ENCODE results near the gene BORCS5.
A peak's percentile ranks its signal among the peaks of the same experiment; 100 is the strongest.

BORCS5 gene

DNA sequence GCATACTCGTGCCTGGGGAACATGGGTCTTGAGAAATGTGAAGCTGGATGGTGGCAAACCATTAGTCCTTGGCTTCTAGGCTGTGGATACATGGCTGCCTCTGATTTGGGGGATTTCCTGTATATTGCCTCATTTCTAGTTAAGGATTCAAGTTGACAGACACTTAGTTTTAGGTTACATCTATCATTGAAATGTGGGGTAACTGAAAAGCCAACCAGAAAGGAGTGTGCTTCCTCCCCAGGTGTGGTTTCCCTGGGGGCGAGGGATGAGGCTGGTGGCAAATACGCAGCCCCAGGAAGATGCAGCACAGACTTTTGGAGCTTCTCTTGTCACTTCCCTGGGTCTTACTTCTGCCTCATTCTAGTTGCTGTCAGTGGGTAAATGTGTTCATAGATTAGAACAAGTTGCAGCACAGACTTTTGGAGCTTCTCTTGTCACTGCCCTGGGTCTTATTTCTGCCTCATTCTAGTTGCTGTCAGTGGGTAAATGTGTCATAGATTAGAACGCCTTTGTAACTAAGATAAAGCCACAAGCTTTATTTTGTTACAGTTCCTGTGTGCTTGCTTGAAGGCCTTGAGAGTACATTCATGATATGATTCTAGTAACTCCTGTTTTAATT, 85.1 kb downstream of the BORCS5 start:
- TF ChIP-seq, protein P1, sequence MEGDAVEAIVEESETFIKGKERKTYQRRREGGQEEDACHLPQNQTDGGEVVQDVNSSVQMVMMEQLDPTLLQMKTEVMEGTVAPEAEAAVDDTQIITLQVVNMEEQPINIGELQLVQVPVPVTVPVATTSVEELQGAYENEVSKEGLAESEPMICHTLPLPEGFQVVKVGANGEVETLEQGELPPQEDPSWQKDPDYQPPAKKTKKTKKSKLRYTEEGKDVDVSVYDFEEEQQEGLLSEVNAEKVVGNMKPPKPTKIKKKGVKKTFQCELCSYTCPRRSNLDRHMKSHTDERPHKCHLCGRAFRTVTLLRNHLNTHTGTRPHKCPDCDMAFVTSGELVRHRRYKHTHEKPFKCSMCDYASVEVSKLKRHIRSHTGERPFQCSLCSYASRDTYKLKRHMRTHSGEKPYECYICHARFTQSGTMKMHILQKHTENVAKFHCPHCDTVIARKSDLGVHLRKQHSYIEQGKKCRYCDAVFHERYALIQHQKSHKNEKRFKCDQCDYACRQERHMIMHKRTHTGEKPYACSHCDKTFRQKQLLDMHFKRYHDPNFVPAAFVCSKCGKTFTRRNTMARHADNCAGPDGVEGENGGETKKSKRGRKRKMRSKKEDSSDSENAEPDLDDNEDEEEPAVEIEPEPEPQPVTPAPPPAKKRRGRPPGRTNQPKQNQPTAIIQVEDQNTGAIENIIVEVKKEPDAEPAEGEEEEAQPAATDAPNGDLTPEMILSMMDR (conservative IDR thresholded peaks at IDR 0.05): no peak
- peak overlapping the region; percentile 63 for H3K27ac ChIP-seq

DNA sequence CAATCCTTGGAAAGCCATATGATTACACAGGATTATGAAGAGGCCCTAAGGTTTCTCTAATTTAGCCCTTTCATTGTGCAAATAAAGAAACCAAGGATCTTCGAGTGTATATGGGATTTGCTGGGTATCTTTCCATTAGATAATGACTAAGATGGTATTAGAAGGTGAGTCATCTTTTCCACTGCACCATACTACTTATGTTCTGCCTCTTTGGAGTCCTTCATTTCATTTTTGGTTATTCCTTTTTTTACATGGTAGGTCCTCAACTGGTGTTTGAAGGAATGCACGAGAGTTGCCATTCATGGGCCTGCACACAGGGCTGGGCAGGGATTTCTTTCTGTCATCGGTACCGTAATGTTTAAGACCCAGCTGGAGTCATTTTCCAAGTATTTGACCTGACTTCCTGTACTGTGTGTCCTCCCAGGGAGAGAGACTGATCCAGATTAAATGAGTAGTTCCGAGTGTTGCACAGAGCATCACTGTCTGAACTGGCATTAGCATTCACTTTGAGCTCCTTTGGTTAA, 85.7 kb downstream of the BORCS5 start:
- TF ChIP-seq, protein P1 (conservative IDR thresholded peaks at IDR 0.05): no peak
- peak overlapping the region; percentile 63 for H3K27ac ChIP-seq

DNA sequence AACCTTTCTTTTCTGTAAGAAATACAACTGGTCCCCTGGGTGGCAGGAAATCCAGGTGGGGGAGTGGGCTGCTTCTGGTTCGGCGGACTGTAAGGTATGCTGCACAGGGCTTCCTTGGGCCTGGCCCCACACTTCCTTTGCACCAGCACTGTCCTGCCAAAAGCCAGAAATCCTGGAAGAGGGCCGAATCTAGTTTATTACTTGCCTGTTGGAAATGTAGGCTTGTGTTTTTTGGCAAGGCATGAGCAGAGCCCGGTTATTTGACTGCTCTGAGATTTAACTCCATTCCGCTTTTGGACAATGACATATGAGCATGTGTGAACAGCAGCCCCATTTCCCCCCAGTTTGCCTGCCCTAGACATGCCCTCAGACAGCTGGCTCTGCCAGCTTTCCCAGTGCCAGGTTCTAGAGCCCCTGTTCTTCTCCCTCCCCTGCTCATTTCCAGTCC, 86.6 kb downstream of the BORCS5 start:
- peak overlapping the region; percentile 63 for H3K27ac ChIP-seq
- TF ChIP-seq, protein P1 (conservative IDR thresholded peaks at IDR 0.05): no peak

DNA sequence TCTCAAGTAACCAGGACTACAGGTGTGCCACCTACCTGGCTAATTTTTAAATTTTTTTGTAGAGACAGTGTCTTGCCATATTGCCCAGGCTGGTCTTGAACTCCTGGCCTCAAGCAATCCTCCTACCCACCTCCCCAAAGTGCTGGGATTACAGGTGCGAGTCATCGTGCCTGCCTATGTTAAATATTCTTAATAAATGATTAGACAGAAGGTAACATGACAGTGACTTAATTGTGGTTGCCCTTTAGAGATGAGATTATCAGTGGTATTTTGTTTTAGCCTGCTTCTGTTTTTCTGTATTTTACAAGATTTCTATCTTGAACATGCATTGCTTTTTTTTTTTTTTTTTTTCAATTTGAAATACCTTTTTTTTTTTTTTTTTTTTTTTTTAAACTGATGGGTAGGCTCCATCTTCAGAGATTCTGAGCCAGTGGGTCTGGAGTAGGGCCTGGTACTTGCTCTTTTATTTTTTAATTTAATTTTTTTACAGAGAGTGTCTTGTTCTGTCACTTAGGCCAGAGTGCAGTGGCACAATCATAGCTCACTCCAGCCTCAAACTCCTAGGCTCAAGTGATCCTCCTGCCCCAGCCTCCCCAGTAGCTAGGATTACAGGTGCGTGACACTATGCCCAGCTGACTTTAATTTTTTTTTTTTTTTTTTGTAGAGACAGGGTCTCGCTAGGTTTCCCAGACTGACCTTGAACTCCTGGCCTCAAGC, 88.4 kb downstream of the BORCS5 start:
- no peak overlapping the region for H3K27ac ChIP-seq
- TF ChIP-seq, protein P1 (conservative IDR thresholded peaks at IDR 0.05): no peak

DNA sequence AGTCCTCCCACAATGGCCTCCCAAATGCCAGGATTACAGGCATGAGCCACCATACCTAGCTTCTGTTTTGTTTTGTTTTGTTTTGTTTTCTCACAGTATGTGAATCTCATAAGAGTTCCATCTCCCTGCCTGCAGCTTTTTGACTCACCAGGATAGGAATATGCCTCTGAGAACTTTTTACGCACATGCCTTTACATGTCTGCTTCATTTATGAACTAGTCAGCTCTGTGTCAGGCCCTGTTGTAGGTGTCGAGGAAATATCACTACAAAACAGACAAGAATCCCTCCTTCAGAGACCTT, 89.0 kb downstream of the BORCS5 start:
- TF ChIP-seq, protein P1 (conservative IDR thresholded peaks at IDR 0.05): no peak
- H3K27ac ChIP-seq: no peak overlapping the region

DNA sequence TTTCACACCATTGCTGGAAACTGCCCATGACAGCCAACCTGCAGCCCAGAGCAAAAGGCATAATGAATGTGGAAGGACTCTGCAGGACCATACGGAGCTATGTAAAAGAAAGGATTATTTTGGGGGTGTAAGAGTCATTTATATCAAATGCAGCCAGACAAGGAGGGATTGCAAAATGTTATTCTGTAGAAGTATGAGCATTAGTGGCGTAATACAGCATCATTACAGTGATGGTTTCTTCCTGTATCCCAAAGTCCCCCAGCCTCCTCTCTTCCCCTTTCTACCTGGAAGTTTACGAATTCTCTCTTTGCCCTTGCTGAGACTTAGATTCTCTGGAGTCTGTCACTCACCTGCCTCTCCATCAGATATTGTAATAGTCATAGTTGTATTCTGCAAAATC, 89.9 kb downstream of the BORCS5 start:
- H3K27ac ChIP-seq: no peak overlapping the region
- TF ChIP-seq, protein P1 (conservative IDR thresholded peaks at IDR 0.05): no peak

DNA sequence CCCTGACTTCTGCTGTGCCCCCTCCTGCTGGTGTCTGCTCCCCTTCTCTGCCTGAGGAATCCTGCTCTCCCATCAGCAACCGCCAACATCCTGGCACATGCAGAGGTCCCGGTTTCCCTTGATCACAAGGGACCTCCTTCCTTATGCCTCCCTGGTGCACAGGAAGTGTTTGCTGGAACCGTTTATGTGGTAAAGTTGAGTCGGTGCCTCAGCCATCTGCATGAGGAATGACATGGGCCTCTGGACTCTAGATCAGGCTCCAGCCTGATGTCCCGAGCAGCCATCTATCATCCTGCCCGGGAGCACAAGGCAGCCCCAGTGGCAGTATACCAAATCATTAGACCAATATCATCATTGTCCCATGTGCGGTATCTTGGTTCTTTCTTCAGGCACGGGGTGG, 90.4 kb downstream of the BORCS5 start:
- TF ChIP-seq, protein P1 (conservative IDR thresholded peaks at IDR 0.05): no peak
- no peak overlapping the region for H3K27ac ChIP-seq

All from VCaP (cell line).